GM21825 (cell line): ENCODE data around the gene SECISBP2.

Source experiments
- ATAC-seq: cut with Tn5 transposase; IDR thresholded peaks from one replicate; pipeline ENCODE4 v1.9.1; 2021; ENCODE audit warnings: mild to moderate bottlenecking, moderate library complexity; ENCODE audit not compliant: unreplicated experiment

SECISBP2 gene

DNA sequence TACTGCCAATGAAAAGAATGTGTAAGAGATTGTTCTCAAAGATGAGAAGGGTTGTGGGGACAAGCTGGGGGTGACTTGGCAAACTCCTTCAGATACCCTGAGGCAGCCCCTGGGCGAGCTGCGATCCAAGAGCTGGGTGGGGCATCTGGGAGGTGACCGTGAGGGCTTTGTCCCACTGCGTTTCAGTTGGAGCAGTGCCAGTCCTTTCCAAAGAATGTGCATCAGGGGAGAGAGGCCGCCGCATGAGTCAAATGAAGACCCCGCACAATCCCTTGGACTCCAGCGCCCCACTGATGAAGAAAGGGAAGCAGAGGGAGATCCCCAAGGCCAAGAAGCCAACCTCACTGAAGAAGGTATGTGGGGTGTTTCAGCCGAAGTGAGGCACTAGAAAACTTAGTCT, 28.4 kb downstream of the SECISBP2 start:
- ATAC-seq: no peak

GRCh38 chr9:89347651-89348050, 29.4 kb downstream of the SECISBP2 start:
- no peak for ATAC-seq

- no peak for ATAC-seq
These were observed 31.3 kb downstream of the SECISBP2 start for GRCh38 chr9:89349607-89350006.

- ATAC-seq: no peak
These were observed 32.8 kb downstream of the SECISBP2 start for GRCh38 chr9:89350988-89351557.

DNA sequence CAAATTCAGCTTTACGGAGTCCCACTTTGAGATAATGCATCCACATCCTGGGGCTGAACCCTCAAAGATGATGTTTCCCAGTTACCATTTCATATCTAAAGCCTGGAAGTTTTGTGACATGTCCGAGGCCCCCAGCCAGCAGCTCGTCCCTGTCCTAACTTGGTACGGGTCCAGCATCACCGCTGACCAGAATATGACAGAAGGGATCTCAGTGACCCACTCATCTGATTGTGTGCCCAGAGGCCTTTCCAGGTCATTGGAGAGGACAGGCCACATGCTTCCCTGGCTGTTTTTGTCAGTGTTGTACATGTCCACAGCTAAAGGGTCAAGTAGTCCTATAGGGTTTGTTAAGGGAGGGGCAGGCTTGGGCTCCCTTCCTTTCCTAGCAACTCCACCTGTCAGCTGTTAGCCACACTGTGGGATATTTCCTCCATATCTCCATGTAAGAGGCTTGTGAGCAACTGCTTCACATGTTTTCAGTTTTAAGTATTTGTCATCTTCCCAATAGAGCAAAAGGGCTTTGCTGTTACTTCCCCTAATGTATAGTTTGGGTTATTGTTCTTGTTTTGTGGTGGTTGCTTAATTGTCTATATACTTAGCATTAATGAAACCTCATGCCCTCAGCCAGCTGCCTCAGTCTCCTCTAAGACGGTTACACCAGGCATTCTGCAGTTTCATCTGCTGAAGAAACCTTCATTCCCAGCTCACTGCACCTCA, 33.4 kb downstream of the SECISBP2 start:
- no peak for ATAC-seq

DNA sequence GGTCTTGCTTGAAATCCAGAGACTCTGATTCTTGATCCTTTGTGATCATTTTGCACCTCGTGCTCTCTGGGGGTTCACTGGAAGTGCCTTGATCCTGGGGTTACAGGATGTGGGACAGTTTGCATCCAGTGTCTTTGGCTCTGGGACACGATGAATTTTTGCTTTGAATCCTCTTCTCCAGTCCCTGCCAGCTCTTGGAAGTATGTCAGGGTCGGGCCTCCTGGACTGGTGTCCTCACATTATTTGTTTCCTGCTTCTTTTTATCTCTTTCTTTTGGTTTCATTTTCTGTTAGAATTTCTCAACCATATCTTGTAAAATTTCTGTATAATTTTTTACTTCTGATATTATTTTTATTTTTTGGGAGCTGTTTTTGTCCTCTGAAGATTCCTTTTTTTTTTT, 34.2 kb downstream of the SECISBP2 start:
- ATAC-seq: no peak

GRCh38 chr9:89352874-89353649, 34.8 kb downstream of the SECISBP2 start:
- no peak for ATAC-seq

GRCh38 chr9:89353989-89354388, 35.7 kb downstream of the SECISBP2 start:
- ATAC-seq: no peak

DNA sequence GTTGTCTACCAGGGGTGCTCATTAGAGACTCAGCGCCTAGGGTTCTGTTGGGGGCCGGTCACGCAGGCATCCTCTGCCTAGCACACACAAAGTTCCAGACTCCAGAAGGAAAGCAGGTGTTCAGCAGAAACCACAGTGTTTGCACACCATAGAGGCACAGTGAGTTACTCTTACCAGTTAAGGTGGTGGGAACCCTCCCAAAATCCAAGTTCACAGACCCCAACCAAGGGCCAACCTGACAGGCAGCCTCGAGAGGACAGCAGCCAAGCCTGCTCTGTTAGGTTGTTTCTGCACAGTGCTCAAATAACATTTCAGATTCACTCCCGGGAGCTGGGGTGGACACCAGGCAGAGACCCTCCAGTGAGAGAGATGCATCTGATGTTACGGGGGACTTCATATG, 36.2 kb downstream of the SECISBP2 start:
- ATAC-seq: no peak

DNA sequence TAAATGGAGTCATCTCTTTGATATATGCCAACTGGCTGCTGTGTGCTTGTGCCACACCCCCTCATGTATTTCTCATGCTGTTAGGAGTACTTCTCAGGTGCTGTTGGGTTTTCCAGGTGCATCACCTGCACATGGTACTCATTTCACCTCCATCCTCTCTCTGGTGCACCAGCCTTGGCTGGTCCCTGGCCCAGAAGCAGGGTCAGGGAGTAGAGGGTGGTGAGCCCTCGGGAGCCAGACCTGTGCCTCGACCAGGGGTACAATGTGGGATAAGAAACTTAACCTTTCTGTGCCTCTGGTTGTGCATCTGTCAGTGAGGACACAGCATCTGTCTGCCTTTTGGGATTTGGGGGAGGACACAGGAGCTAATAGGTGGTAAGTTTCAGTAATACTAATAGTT, 38.5 kb downstream of the SECISBP2 start:
- no peak for ATAC-seq

GRCh38 chr9:89357331-89358197, 39.3 kb downstream of the SECISBP2 start:
- ATAC-seq: no peak

DNA sequence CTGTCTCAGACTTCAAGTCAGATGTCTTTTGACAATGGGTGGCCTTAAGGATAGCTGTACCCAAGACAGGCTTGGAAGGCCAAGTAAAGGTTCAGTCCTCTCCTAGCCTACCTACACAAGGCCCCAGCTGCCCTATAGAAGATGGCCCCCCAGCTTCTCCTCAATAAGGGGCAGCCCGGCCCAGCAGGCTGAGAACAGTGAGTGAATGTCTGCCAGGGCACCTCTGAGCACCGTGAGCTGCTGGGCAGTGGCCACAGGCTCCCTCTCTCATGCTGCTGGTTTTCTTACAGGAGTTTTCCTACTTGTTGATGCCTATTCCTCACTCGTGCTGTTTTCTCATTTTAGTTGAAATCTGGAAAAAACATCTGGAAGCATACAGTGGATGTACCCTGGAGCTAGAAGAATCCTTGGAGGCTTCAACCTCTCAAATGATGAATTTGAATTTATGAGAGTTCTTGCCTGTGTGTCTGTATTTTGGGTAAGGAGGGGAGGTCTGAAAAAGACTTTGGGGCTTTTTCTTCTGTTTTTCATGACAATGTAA, 40.1 kb downstream of the SECISBP2 start:
- no peak for ATAC-seq

GRCh38 chr9:89358985-89359384, 40.7 kb downstream of the SECISBP2 start:
- ATAC-seq: no peak

- ATAC-seq: no peak
These were observed 41.5 kb downstream of the SECISBP2 start for GRCh38 chr9:89359751-89360261.

GRCh38 chr9:89360465-89360864, 42.2 kb downstream of the SECISBP2 start:
- no peak for ATAC-seq

GRCh38 chr9:89361031-89361430, 42.7 kb downstream of the SECISBP2 start:
- no peak for ATAC-seq

GRCh38 chr9:89361816-89362646, 43.7 kb downstream of the SECISBP2 start:
- ATAC-seq: no peak

GRCh38 chr9:89362647-89363310, 44.5 kb downstream of the SECISBP2 start:
- ATAC-seq: no peak

- no peak for ATAC-seq
These were observed 45.0 kb downstream of the SECISBP2 start for GRCh38 chr9:89363311-89363670.
